ENCODE data around the gene THSD4.
A peak's percentile ranks its signal among the peaks of the same experiment; 100 is the strongest.
"Not testable (repeated sequence)": the region's sequence is repeated elsewhere in the genome, so short reads cannot be mapped to it uniquely, and the experiment has no call there.

Gene THSD4

DNA sequence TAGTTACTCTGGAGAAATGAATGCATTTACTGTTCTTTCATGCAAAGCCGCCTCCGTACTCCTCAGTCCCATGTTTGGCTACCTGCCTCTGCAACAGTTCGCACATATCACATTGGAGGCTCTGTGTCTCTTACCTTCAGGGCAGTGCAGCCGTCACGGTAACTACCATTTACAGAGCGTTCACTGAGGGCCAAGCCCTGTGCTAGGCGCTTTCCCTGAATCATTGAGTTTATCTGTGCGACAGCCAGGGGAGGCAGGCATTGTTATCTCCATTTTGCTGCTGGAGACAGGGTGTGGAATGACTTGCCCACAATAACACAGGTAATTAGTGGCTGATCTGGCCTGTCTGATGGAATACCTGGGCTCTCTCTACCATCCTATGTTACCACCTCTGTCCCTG lies 115.0 kb downstream of the THSD4 start:
- no peak for DNase-seq

DNA sequence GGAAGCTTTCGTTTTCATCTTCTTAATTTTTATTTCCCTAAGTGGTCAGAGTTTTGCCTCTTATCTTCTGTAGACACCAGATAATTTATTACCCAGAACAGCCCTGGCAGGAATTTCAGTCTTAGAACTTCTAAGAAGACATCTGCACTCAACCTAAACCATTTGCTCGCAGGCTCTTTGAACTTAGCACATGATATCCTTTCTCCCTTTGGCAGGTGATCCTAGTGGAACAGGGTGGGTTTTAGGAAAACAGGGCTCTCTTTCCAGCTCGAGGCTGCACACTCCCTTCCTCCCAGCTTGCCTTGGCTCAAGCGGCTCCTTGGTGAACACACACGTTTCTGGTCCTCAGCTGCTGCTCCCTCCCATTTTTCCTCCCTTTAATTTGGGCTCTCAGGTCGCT lies 116.5 kb downstream of the THSD4 start:
- DNase-seq: no peak

DNA sequence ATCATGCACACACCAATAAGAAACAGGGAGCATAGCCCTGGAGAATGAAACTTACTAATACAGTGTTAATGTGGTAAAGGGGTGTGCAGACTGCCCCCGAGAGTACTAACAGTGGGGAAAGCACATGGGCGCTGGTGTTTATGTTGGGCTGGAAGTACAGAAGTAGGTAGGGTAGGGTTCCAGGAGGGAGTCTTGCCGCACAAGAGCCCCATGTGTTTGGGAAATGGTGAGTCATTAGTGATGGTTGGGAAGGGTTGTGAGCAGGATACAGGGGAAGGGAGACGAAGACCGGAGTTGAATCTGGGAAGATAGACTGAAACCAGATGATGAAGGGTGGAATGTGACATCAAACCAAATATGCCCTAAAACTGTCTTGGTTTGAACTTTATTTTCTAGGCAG lies 117.1 kb downstream of the THSD4 start:
- no peak for DNase-seq

DNA sequence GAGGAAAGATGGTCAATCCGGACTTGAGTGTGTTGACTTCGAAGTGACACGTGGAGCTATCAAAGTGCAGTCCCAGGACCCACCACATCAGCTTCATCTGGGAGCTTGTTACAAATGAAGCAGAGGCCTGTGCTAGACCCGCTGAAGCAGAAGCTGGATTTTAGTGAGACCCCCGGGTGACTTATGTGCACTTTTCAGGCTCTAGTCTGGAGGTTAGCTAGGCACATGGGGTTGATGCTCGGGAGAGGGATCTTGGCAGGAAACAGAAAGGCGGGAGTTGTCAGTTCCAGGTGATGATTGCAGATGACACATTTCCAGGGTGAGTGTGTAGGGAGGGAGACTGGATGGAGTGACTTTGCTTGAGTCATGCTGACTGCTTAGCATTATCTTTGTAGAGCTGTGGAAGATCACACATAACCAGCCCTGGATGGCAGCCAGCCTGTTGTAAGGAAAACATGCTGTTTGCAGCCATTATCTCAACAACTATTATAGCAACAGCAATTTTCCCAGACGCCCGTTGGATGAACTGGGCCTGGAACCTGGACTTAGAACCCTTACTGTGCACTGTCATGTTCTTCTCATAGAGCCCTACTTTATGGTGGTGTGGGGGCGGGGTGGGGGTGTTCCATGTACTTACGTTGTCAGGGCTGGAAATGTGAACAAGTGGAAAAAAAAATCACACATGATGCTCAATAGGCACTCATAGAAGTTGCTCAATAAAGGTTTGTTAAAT lies 122.4 kb downstream of the THSD4 start:
- DNase-seq: no peak

DNA sequence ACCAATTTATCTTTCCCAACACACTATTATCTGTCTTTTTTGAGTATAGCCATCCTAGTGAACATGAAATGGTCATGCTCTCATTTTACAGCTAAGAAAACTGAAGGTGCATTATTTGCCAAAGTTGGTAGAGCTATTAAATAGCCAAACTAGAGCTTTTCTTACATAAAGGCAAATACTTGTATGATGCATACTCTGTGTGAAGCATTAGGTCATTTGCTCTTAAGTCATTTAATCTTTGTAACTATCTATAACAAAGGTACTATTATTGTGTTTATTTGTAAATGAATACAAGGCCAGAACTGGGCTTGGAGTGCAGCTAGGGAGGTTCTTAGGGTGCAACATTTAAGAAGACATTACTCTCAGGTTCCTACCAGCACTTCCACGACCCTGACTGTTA lies 123.7 kb downstream of the THSD4 start:
- DNase-seq: no peak

DNA sequence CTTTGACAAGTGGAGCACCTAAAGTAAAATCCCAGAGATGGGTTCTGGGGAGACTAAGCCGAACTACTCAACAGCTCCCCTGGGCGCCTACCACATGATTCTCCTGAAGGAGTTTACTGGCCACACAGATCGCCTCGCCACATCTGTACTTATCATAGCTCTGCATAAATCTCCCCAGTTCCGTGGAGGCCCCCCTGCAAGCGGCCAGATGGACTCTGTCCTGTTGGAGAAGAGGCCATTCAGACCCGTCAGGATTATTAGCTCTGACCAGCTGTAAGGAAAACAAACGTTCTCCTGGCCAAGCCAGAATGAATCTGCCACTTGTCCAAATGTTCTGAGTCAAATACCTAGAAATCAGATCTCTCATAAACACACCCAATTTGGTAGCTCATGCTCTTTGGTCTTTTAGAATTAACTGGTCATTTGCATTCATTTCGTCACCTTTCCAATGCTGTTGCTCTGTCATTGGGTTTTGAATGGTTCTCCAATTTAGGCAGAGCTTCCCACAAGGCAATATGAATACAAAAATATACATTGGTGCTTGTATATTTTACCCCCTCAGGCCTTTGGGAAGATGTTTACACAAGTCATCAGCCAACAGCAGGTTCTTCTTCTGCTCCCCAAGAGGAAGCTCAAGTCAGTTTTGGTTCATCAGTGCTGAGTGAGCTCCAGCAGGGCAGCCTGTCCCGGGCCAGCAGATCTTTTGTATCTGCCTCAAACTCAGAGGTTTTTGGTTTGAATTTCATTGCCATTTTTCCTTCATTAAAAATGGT lies 124.5 kb downstream of the THSD4 start:
- DNase-seq: no peak

DNA sequence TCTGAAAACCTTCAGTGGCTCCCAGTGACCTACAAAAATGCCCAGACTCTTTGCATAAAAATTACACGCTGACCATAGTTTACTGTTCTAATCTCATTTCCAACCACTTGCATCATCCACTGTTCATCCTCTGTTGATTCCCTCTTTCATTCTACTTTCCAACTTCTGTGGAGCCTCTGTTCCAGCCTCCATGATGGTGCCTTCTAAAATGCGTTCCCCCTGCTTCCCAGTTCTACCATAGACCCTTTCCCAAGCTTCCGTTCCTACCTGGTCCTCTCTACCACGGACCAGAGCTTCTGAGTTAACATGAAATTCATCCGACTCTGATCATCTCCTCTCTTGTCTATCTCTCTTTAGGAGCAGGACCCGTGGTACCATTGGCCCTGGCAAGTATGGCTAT lies 127.0 kb downstream of the THSD4 start:
- no peak for DNase-seq

DNA sequence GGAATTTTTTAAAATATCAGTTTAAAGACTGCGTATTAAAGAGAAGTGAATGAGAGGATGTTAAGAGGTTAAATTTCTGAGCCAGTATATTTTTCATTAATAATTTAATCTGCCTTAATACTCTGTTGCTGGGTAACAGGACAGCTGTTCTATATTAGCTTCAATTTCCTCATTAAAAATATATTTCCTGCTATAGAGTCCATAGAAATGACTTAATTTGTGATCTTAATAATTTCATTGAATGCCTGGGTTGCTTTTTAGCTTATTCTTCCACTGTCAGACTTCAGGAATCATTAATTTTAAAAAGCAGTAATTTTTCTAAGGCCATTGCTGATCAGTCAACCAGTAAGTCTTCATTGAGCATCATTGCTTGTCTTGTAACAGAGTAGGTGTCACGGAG lies 129.0 kb downstream of the THSD4 start:
- DNase-seq: no peak

DNA sequence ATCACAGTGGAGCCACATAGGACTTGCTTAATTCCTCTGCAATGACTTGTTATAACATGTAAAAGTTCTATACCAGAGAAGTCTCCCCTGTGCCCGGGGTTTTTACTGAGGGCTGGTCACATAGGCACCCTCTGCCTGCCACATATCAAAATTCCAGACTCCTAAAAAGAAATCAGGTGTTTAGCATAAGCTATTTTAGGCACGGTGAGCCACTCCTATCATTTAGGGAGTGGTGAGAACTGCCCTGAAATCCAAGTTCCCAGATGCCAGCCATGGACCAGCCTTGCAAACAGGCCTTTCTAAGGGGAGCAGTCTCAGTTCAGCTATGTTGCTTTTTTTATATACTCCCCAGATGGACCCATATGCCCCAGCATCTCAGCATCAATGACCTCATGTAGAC lies 130.3 kb downstream of the THSD4 start:
- DNase-seq: no peak

DNA sequence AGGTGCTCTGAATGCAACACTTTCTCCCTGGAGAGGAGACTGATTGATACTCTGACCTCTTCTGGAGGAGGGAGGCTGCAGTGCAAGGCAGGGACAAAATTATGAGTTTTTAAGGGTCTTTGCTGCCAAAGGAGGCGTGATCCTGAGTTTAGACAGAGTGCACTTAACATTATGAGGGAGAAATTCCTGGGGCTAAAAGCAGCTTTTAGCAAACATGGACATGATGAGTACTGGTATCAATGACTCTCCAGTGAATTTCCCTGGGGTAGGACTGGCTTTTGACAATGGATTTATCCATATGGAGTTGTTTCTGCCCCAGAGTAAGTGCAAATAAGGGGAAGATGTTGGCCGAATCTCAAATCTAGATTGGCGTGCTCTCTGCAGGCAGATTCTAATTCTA lies 133.1 kb downstream of the THSD4 start:
- DNase-seq: peak; percentile 75

DNA sequence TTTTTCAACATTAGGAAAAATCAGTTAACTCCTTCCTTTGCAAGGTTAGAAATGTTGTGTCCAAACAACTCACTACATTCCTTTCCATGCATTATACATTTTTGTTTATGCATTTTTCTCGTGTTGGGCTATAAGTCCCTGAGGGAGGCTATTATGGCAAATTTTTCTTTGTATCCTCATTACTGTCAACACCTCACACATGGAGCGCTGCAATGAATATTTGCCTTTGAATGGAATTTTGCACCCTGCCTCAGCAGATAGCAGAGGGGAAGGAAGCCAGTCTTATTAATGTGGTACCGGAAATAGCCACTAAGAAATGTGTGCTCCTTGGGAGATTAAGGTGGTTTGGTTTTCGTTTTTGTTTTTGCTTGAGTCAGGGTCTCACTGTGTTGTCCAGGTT lies 134.7 kb downstream of the THSD4 start:
- no peak for DNase-seq

DNA sequence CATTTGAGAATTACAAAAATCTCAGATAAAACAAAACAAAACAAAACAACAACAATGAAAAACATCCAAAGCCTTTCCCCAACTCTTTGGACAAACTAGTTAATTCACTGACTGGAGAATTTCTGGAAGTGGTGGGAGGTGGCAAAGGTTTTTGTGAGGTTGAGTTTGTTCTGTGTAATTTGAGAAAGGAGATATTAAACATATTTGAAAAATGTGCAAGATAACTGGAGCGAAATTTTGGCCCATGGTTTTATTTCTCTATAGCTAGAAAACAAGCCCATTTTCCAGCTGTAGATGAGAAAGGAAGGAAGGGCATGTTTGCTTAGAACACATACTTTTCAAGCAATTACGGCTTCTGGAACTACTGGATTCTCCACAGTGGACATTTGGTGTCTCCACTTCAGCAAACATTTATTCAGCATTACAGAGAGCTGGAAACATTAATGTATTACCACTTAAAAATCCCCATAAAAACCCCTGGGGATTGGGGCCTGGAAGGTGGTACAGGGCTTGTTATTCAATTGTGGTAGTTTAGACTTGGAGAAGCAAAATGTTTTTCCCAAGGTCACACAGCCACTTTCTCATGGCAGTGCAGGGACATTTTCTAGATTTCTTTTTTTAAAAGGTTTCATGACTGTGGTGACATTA lies 135.8 kb downstream of the THSD4 start:
- DNase-seq: peak; percentile 10

DNA sequence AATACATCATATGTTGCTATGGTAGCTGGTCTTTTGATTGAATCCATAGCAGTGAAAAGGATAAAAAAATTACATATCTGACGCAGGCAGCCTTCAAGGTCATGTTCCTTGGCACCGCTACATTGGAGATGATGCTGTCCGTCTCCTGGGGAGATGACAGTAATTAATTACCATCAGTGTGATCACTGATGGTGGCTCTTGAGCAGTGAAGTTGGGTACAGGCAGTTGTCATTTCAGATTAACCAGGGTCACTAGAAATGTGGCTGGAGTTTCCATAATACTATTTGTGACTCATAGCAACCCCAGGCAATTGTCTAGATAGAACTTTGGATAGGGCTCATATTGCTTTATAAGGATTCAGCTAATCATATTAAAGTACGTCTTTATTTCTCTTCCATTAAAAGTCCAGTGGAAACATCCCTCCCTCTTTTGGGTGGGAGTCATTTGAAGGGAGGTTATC lies 136.3 kb downstream of the THSD4 start:
- no peak for DNase-seq

DNA sequence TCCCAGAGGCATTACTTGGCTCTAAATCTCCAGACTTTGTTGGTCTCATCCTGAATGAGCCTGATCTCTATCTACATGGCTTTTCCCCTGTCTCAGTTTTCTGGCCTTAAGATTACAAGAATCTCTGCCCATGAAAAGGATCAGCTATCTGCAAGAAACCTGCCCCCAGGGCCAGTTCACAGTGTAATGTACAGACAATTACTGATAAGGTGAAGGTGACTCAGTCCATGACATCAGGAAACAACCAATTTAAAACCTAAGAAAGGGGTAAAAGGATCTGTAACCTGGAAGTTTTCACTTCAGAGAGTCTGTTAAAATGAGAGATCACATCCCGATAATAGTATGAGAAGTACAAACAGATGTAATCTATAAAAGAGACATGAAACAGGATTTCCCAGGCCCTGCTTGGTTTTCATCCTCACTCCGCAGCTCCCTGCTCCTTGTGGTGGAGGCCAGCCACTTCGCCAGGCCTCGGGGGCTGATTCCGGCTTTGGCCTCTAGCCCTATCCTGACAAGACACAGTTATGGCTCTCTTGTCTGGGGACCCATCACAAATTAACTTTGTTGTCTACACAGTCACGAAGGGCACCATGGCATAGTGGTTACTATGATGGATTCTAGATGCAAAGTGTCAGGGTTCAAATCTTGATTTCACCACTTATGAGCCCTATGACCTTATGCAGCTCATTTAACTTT lies 136.9 kb downstream of the THSD4 start:
- no peak for DNase-seq

DNA sequence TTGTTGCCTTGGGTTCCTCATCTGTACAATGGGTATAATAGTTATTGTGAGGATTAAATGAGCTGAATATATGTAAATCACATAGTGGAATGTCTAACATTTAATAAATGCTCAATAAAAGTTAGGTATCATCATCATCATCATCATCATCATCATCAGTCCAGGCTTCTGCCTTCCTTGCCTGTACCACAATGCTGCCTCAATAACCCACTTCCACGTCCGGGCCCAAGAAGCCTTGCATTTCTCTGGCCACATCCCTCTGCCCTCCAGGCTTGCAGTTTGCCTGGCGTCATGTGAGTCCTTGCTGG lies 137.4 kb downstream of the THSD4 start:
- no peak for DNase-seq

DNA sequence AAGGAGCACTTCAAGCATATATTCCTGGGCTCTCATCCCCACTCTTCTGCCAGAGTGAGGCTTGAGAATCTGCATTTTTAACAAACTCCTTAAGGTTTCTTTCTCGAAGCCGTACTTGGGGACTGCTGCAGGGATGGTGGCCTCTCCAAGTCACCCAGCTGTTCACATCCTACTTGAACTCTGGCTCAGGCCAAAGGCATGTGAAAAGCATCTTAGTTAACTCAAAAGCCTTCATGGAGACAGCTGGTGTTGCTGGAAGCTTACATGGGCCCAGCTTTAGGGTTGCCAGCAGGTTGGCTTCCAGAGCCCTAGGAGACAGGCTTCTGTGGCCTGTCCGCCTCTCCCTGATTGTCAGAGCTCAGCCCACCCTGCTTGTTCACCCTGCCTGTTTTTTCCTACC lies 139.2 kb downstream of the THSD4 start:
- DNase-seq: no peak

DNA sequence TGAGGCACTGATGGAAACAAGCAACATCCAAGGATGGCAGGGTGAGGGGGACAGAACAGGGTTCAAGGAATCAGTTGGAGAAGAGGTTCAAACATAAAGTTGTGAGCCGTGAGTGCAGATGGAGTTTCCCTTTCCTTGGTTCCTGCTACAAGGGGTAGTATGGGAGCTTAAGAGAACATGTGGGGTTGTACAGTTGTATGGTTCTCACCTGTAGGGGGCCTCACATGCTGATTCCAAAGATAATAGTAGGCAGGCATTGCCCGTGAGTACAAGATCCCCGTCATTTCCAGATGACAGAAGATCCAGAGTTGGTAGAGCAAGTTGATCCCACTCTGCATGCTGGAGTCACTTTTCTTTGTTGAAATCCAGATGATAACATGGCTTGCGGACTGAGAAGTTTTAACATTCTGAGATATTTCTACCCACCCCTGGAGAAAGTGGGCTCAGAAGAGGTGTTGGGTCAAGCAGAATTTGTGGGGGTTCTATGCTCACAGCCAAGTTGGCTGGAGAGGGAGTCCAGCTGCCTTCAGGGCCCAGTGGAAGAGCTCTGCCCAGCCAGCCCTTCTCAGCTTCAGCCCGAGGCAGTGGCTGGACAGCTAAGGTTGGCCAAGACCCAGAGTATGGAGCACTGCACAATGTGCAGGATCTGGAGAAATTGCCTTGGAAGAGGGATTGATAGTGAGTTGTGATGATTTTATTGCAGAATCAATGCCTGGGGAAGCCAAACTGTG lies 141.8 kb downstream of the THSD4 start:
- no peak for DNase-seq

DNA sequence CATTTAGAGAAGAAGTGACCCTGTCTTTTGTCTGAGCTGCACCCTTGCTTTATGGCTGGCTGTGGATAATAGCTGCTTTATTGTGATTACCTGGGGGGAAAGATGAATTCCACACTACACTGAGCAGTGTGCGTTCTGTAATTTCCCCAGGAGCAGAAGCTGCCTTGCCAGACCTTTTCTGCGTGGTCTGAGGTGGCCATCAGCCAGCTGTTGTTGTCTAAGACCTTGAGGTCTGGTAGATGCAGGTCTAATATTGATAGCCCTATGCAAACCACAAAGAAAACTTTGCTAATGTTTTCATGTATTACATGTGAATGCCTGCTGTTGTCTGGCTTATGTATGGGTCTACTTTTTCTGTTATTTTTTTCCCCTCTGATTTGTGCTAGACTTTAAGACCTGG lies 144.6 kb downstream of the THSD4 start:
- no peak for DNase-seq

DNA sequence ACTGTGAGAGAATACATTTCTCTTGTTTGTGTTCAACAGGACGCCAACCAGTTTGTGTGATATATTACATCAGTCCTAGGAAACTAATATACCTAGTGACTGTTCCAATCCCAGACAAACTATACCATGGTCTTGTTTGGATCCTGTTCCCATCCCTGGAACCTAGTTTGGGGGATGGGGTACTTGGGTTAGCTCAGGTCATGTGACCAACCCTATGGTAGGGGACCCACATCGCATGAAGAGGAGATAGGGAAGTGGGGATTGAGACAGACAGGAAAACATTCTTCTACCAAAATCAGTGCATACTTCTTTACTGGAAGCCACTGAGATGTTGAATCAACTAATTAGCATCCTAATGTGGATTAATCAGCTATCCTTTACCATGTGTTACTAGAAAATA lies 146.1 kb downstream of the THSD4 start:
- no peak for DNase-seq

DNA sequence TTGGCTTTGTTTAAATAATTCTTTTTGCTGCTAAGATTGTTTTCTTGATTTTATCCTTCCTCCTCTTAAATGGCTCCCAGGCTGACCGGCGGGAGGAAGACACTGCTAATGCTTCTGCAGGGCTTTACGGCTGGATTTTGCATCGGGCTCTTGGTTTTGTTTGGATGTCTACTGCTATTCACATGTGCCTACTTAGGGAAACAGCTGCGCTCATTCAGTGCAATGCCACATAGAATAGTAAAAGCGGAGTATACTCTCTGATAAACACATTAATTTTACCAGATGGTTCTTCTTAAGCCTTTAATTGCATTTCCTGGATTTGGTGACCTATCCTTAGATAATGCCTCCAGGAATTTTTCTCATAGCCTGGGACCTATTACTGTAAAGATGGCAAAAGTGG lies 146.6 kb downstream of the THSD4 start:
- no peak for DNase-seq

DNA sequence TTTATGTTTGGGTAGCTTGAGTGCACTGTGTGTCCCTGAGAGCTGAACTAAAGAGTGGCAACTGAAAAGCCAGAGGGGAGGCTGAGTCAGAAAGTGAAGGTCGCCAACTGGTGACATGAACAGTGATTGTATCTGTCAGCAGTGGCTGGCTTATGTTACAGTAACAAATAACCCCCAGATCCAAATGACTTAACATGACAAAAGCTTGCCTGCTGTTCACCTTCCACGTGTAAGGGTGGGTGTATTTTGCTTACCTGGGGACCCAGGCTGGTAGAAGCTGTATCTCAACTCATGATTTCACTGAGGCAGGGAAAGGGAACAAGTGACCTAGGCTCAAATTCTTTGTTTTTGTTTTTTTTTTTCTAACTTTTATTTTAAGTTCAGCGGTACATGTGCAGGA lies 147.3 kb downstream of the THSD4 start:
- DNase-seq: no peak

DNA sequence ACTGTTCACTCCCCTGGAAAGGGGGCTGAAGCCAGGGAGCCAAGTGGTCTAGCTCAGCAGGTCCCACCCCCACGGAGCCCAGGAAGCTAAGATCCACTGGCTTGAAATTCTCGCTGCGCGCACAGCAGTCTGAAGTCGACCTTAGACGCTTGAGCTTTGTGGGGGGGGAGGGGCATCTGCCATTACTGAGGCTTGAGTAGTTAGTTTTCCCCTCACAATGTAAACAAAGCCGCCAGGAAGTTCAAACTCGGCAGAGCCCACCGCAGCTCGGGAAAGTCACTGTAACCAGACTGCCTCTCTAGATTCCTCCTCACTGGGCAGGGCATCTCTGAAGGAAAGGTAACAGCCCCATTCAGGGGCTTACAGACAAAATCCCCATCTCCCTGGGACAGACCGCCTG lies 150.3 kb downstream of the THSD4 start:
- DNase-seq: not testable (repeated sequence)

DNA sequence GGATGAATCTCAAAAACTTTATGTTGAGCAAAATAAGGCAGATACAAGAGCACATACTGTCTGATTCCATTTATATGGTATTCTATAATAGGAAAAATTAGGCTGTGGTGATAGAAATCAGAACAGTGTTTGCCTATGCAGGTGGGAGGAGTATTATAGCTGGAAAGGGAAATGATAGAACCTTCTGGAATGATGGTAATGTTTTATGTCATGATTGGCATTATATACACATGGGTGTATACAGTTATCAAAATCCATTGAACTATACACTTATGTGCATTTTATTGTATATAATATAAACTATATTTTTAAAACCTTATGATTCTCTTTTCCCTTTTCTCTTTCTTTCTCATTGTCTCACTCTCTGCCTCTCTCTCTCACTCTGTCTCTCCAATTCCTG lies 156.1 kb downstream of the THSD4 start:
- no peak for DNase-seq
